T1000 (cell line): Measurements from ENCODE around the gene PRKRA.
"Not testable (repeated sequence)": the region's sequence is repeated elsewhere in the genome, so short reads cannot be mapped to it uniquely, and the experiment has no call there.

ENCODE experiments used
- DNase-seq: peaks from one replicate; lab custom pipeline; 2025; ENCODE audit warnings: mixed read lengths; lab: John Stamatoyannopoulos, UW

The PRKRA gene

DNA sequence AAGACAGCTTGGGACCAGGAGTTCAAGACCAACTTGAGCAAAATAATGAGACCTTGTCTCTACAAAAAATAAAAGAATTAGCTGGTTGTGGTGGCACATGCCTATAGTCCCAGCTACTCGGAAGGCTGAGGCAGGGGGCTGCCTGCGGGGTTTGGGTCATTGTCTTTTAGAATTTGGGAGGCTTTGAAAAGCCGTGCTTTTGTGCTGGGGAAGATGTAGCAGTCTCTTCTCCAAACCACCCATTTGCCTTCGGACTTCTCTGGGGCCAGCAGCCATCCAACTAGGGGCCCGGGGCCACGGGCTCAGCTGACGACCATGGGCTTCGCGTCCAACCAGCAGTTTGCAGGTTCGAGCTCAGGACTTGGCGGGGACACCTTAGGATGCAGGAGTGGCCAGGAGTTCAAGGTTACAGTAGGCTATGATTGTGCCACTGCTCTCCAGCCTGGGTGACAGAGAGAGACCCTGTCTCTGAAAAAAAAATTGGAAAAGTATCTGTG is 6.5 kb upstream of the PRKRA start:
- DNase-seq: no peak

- DNase-seq: no peak
Measured at GRCh38 chr2:178455947-178456346, 5.0 kb upstream of the PRKRA start.

DNA sequence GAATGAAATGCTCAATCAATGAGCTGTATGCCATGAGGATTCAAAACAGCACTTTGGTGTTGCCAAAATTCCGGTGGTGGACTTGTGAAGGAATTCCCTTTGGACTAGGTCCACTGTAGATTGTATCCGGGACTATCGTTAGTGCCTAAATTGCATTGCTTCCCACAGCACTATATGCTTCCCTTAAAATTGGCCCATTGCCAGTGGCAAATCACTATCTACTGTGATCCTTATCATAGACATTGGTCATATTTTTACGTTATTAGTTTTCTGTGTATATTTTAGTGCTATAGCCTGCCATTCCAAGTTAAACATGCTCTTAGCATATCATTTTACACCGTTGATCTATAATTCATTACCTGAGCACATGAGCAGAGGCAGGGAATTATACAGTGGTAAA is 1.9 kb upstream of the PRKRA start:
- no peak for DNase-seq

DNA sequence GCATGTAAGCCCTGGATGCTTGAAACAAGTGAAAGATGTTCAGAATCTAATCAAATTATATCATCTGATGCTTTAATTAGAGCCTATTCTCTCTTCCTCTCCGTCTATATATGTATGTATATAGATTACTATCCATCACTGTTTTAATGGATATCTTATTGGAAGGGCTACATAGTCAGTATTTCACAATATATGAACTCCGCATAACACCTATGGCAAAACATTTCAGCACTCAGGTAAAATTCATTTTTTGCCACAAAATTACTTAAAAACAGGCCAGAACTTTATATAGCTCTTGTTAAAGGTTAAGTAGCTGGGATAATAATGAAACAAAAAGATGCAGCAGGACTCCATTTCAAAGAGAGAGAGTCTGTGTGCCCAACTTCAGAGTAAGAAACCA is 1.4 kb upstream of the PRKRA start:
- no peak for DNase-seq

DNA sequence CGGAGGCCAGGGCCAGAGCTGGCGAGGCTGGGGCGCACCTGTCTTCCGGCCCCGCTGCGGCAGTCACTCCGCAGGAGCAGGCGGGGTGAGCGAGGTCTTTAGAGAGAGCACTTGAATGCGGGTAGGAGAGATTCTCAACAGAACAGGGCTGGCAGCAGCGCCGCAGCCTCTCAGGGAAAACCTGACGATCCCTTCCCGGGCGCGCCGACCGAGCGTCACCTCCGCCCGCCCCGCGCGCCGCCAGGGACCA is 526 bp downstream of the PRKRA start:
- DNase-seq: no peak

DNA sequence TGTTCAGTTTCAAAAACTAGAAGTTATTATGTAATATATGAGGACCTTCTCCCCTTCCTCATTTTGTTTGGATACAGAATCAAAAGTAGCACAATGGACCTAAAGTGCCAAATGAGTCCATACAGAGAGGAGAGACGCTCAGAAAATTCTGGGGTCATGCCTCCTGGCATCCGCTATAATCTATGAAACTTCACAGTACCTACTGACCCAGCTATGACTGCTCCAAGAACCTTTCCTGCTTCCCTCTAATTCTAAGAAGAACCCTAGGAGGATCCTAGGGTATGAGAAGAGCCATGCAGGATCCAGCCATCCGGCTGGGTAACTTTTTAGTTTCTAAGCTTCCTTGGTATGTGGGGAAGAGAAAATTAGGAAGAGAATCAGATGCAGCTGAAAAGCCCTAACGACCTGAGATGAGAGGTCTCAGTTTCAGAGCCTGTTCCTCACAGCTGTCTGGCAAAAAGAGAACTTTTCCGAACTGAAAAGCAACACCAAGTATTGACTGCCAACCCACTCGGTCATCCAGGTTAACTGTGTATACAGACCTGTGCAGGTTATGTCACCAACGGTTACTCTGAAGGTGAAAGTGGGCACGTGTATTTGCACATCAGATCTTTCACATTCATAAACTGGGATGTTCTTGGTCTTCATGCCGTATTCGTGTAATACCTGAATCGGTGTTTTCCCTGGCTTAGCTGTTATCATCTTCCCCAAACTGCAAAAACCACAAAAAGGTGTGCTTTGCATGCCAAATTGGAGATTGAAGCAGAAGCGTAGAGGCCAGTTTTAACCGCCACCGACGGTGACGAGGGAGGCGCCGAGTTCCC is 1.1 kb downstream of the PRKRA start:
- DNase-seq: no peak

DNA sequence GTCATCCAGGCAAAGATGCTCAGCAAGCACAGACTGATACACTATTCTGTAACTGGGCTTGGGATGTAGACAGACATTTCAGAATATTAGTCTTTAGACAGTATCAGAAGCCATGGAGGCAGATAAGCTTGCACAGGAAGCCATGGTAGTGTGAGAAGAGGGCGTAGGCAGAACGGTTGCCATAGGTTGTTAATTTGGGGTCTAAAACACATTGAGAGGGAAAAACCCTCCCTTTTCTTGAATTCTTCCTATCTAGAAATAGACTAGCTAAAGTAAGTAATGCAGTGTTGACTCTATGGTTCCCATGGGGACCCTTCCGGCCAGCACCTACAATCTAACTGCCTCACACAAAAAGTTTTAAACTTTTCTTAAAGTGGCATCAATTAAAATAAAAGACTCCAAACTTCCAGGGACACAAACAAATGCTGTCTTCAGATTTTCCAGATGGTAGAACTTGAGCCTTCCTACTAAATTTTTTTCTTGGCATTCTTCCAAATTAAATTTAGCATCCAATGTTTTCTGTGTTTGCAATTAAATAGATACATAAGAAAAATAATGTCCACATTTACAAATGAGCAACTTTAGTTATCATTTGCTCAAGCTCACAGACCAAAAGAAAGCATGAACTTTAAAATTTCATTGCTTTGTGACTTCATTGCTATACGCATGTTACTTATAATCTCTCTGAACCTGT is 1.9 kb downstream of the PRKRA start:
- no peak for DNase-seq

DNA sequence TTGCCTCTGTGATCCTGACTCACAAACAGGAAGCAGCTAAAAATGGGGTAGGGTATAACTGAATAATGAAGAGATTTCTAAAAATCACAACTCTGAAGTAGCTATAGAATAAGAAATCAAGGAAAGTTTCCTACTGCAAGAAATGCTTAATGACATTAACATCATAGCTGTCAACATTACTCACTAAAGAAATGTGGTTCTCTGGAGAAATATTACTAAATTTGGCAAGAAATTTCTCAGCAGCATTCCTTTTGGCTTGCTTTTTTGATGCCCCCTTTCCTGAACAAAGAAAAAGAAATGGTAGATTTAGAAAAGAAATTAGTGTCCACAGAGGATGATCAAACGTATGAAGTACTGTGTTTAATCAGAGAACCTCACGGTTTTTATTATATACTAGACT is 9.5 kb downstream of the PRKRA start:
- no peak for DNase-seq

DNA sequence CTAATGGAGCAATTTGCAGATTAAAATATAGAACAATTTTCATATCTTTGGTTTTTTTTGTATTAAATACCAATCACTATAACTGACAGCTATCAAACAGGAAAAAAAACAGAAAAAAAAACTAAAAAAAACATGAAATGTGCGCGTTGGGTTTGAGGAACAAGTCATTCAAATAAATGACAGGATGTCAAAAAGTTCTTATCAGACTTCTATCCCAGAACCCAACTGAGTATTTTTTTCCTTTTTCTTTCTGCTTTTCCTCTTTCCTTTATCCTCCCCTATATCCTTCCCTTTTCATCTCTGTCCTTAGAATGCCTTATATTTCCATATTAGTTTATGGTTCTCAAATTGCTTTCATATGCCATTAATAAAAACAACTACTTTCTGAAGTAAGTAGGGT is 14.3 kb downstream of the PRKRA start:
- DNase-seq: no peak

- no peak for DNase-seq
Measured at GRCh38 chr2:178429336-178429735, 21.6 kb downstream of the PRKRA start.

- no peak for DNase-seq
Measured at GRCh38 chr2:178428396-178428806, 22.6 kb downstream of the PRKRA start.

DNA sequence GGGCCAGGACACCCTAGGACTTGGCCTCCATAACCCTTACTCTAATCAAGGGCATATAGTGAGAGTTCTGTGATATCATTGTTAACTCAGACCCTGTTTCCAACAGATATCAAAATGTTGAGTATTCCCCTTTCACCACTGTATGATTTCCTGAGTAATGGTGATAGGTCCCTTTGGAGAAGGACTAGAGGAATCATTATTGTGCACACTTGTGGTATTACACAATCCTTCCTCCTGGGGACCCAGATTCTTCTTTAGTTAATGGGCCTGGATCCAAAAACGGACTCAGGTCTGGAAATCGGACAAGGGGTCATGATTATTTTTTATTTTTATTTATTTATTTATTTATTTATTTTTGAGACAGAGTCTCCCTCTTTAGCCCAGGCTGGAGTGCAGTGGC is 23.5 kb downstream of the PRKRA start:
- no peak for DNase-seq

- no peak for DNase-seq
Measured at GRCh38 chr2:178426388-178426787, 24.6 kb downstream of the PRKRA start.

GRCh38 chr2:178425255-178425827 is 25.6 kb downstream of the PRKRA start:
- no peak for DNase-seq

DNA sequence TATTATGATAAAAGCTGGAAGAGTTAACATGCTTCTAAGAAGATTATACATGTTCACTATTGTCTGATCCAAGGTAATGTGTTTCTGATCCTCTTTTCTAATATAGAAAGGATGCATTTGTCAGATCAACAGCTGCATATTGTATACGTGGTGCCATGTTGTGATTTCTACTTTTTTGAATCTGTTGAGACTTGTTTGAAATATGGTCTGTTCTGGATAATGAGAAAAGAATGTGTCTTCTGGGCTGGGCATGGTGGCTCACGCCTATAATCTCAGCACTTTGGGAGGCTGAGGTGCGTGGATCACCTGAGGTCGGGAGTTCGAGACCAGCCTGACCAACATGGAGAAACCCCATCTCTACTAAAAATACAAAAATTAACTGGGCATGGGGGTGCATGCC is 27.2 kb downstream of the PRKRA start:
- not testable (repeated sequence) for DNase-seq

DNA sequence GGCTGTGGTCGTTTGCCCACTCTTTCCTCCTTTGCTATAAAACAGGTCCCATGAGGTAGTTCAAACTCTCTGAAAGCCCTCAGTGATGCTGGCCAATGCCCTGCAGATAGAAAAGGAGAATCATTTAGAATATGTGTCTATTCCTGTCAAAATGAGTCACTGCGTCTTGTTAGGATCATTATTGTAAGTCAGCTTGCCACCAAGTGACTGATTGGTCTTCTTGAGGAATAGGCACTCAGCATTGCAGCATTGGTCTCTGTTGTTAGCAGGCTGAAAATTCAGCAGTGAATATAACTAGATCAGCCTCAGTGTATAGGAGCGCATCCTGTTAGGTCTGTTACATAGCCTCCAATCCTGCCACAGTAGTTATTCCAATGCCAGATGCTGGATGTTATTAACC is 28.9 kb downstream of the PRKRA start:
- no peak for DNase-seq

- no peak for DNase-seq
Measured at GRCh38 chr2:178420463-178420999, 30.4 kb downstream of the PRKRA start.

DNA sequence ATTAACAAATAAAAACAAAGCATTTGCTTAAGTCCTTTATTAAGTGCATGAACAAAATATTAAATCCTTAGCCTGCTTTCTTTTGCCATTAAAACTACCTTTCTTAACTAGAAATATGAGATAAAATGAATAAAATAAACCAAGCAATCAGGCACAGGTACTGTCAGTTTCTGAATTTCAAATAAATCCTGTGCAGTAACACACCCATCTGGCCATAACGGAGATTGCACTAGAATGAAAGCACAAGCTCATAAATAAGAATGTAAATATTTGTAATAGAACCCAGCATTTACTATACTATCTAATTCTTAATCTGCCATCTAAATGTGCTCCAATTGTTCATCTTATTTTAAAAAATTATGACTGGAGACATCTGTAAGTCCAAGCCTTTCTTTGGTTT is 31.9 kb downstream of the PRKRA start:
- no peak for DNase-seq

- DNase-seq: no peak
Measured at GRCh38 chr2:178418426-178418825, 32.5 kb downstream of the PRKRA start.

GRCh38 chr2:178417916-178418315 is 33.1 kb downstream of the PRKRA start:
- no peak for DNase-seq

- no peak for DNase-seq
Measured at GRCh38 chr2:178415979-178416378, 35.0 kb downstream of the PRKRA start.

DNA sequence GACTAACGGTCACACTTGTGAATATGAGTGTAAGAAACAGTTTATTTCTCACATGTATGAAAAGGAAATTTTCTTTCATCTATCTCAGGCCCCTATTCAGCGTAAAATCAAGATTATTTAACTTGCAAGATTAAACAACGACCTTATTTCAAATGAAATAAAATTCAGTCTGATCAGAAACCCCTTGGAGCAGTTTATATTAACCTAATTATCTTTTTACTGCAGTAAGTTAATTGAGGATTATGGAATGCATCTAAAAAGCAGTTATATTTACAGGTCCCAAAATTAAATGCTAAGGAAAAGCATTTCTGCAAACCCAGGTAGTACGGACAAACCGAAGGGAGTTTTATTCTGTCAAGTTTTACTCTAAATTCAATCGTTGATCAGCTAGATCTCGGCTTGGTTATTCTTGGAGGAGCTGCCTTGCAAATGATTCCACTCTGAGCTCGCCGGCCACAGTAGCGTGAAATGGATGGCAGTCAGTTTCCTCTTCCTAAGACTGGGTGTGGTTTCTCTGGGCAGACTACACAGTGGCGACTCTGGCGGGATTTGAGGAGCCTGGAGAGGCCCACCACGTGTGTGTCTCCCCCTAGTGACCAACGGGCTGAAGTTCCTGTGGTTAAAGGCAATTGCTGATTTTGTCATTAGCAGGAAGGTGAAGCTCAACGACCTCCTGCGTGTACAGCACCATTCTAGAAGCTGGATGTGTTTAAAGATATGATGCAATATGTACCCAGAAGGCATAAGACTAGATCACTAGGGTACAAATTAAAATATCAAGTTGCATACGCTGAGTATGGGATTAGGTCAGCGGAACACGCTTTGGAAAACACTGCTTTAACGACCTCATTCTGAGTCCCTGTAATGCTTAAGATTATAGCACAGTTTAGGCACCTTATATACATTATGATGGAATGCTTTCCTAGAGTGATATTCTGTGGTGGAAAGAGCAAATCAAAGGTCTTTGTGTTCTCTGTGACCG is 36.4 kb downstream of the PRKRA start:
- peak; percentile 80 for DNase-seq
